Right atrium auricular region (tissue), 2 donors: ENCODE data around the gene DDIT3. TPM values are rescaled to one million over a fixed set of nuclear protein-coding genes. Genes with fewer than 3 reads are reported as not detected.

ENCODE experiments used
- DNase-seq: peaks from one replicate; pipeline ENCODE4 v3.0.0-alpha.2; 2019; ENCODE audit warnings: low spot score
- H3K27ac ChIP-seq, 2 donors: fragments of 200-600 bp; sonication (generic); 1 replicate in 1 of 2; 2 replicates in 1 of 2; pipeline ENCODE4 v1.5.1; 2016 to 2019
- H3K27me3 ChIP-seq, 2 donors: fragments of 200-600 bp; sonication (generic); one replicate each; pipeline versions ENCODE4 v1.5.1 to v1.6.0; 2017 to 2019
- H3K36me3 ChIP-seq: fragments of 200-600 bp; sonication (generic); one replicate; pipeline ENCODE4 v1.5.1; 2016
- H3K4me1 ChIP-seq, 2 donors: fragments of 200-600 bp; sonication (generic); one replicate each; pipeline versions ENCODE4 v1.5.1 to v1.6.0; 2017 to 2019
- H3K4me3 ChIP-seq, 2 donors: fragments of 200-600 bp; sonication (generic); 1 replicate in 1 of 2; 2 replicates in 1 of 2; pipeline ENCODE4 v1.5.1; 2017 to 2019; ENCODE audit warnings: mild to moderate bottlenecking in 1 of 2, moderate library complexity in 1 of 2
- H3K9me3 ChIP-seq, 2 donors: fragments of 200-600 bp; sonication (generic); one replicate each; pipeline ENCODE4 v1.5.1; 2019
- CTCF ChIP-seq, 2 donors: fragments of 200-600 bp; sonication (generic); IDR thresholded peaks; one replicate each; pipeline ENCODE4 v1.5.1; 2019; ENCODE audit warnings: antibody characterized with exemption in 2 of 2
- total RNA-seq, 2 donors: library from RNA; depleted of rRNA; stranded (reverse); fragments of >200 nt; gene quantifications; one replicate each; pipeline ENCODE4 v1.1.0, GENCODE V29; 2016

Gene DDIT3
- total RNA-seq, 2 donors from 2014 or later, result 19.8 to 25.0 TPM

- H3K4me3 ChIP-seq, result peak overlapping the region; percentile 93 to 97
- DNase-seq, result no peak
- H3K36me3 ChIP-seq, result peaks cover 42% of the 10 kb centered on the region
- H3K4me1 ChIP-seq, result peaks cover 0 to 62% of the 10 kb centered on the region in 2 donors
- no peaks in the 10 kb centered on the region for H3K27me3 ChIP-seq
- H3K27ac ChIP-seq, result peak overlapping the region; percentile 97 to 100
- TF ChIP-seq CTCF (IDR thresholded peaks at IDR 0.05), result no peak
- H3K9me3 ChIP-seq, result no peaks in the 10 kb centered on the region
These were observed 2.8 kb upstream of the DDIT3 start for GRCh38 chr12:57522887-57523705.

- peak; percentile 91 for DNase-seq
- H3K4me3 ChIP-seq, result peak within 1 kb of the TSS; percentile 93 to 97
- H3K36me3 ChIP-seq, result peaks cover 42% of the 10 kb centered on the region
- no peaks in the 10 kb centered on the region for H3K9me3 ChIP-seq
- no peaks in the 10 kb centered on the region for H3K27me3 ChIP-seq
- peak within 1 kb of the TSS; percentile 97 to 100 for H3K27ac ChIP-seq
- peaks cover 0 to 71% of the 10 kb centered on the region in 2 donors for H3K4me1 ChIP-seq
- TF ChIP-seq CTCF (IDR thresholded peaks at IDR 0.05), result no peak
These were observed 1.9 kb upstream of the DDIT3 start, which contains the start of gene MBD6 for GRCh38 chr12:57522011-57522886. Gene MBD6 (plus strand): TSS chr12:57522824. CDS start chr12:57524304, 1,480 bp downstream.

- Histone ChIP-seq H3K4me3 (peak overlapping the region; percentile 93 to 97), H3K36me3 (peaks cover 42% of the 10 kb centered on the region), H3K27ac (peak overlapping the region; percentile 97 to 100), H3K9me3 (no peaks in the 10 kb centered on the region), H3K27me3 (no peaks in the 10 kb centered on the region), H3K4me1 (peaks cover 0 to 76% of the 10 kb centered on the region in 2 donors)
- peak; percentile 68 for DNase-seq
- no peak for TF ChIP-seq CTCF (IDR thresholded peaks at IDR 0.05)
These were observed 1.3 kb upstream of the DDIT3 start for GRCh38 chr12:57521525-57522010.

GRCh38 chr12:57519796-57520052 lies 590 bp downstream of the DDIT3 start:
- no peaks in the 10 kb centered on the region for H3K27me3 ChIP-seq
- H3K27ac ChIP-seq, result peak overlapping the region; percentile 97 to 100
- H3K4me3 ChIP-seq, result peak overlapping the region; percentile 93 to 98
- H3K36me3 ChIP-seq, result peaks cover 42% of the 10 kb centered on the region
- no peak for DNase-seq
- no peak for TF ChIP-seq CTCF (IDR thresholded peaks at IDR 0.05)
- H3K4me1 ChIP-seq, result peaks cover 0 to 62% of the 10 kb centered on the region in 2 donors
- no peaks in the 10 kb centered on the region for H3K9me3 ChIP-seq

GRCh38 chr12:57518920-57519795 lies 1.2 kb downstream of the DDIT3 start:
- no peaks in the 10 kb centered on the region for H3K27me3 ChIP-seq
- DNase-seq, result no peak
- H3K9me3 ChIP-seq, result no peaks in the 10 kb centered on the region
- H3K4me1 ChIP-seq, result peaks cover 0 to 56% of the 10 kb centered on the region in 2 donors
- TF ChIP-seq CTCF (IDR thresholded peaks at IDR 0.05), result no peak
- peak overlapping the region; percentile 97 to 100 for H3K27ac ChIP-seq
- H3K36me3 ChIP-seq, result peaks cover 42% of the 10 kb centered on the region
- H3K4me3 ChIP-seq, result peak overlapping the region; percentile 93 to 98
